SU-DHL-6 (cell line): ENCODE results near the gene NQO2.

Source experiments
- H2AFZ ChIP-seq: fragments of 200-600 bp; sonication (generic); 2 replicates; pipeline ENCODE4 v1.6.1; 2014; ENCODE audit warnings: low read depth, mild to moderate bottlenecking, moderate library complexity, mixed read lengths, antibody characterized with exemption, low read length; ENCODE audit not compliant: severe bottlenecking
- H3F3A ChIP-seq: fragments of 200-600 bp; shearing (Covaris generic); 2 replicates; pipeline ENCODE4 v1.6.0; 2016; ENCODE audit warnings: antibody characterized with exemption, mild to moderate bottlenecking; ENCODE audit not compliant: insufficient read depth
- H3K27ac ChIP-seq: fragments of 200-600 bp; sonication (generic); 2 replicates; pipeline ENCODE4 v1.5.1; 2016; ENCODE audit warnings: low read depth, mild to moderate bottlenecking, low read length, moderate library complexity, mixed read lengths
- H3K27me3 ChIP-seq: fragments of 200-600 bp; sonication (generic), shearing (Covaris generic); 2 replicates; pipeline ENCODE4 v1.6.0; 2014; ENCODE audit warnings: mild to moderate bottlenecking, low read length
- H3K36me3 ChIP-seq: fragments of 200-600 bp; sonication (generic); 2 replicates; pipeline ENCODE4 v1.6.1; 2014; ENCODE audit warnings: mild to moderate bottlenecking, low read length, mixed read lengths
- H3K4me2 ChIP-seq: fragments of 300-600, 200-600 bp; shearing (Covaris generic), sonication (generic); 2 replicates; pipeline ENCODE4 v1.6.0; 2014; ENCODE audit warnings: low read length, low read depth, mild to moderate bottlenecking; ENCODE audit not compliant: poor library complexity, severe bottlenecking
- H3K4me3 ChIP-seq: fragments of 200-600 bp; sonication (generic); 2 replicates; pipeline ENCODE4 v1.5.1; 2014; ENCODE audit warnings: antibody characterized with exemption, low read length, mild to moderate bottlenecking, mixed read lengths; ENCODE audit not compliant: insufficient read depth, poor library complexity, severe bottlenecking
- H3K79me2 ChIP-seq: fragments of 200-600 bp; sonication (generic); 2 replicates; pipeline ENCODE4 v1.6.1; 2014; ENCODE audit warnings: mild to moderate bottlenecking, low read length, moderate library complexity; ENCODE audit not compliant: insufficient read depth
- H3K9ac ChIP-seq: fragments of 200-600 bp; sonication (generic); 2 replicates; pipeline ENCODE4 v1.7.0; 2014; ENCODE audit warnings: mild to moderate bottlenecking, low read length
- H3K9me2 ChIP-seq: fragments of 200-600 bp; sonication (generic); replicated peaks from 2 replicates; pipeline ENCODE4 v1.6.1; 2014; ENCODE audit warnings: low read length; ENCODE audit not compliant: insufficient read depth
- H3K9me3 ChIP-seq: fragments of 200-600 bp; sonication (generic); 2 replicates; pipeline ENCODE4 v1.6.1; 2014; ENCODE audit warnings: low read length, mixed read lengths; ENCODE audit not compliant: insufficient read depth
- H4K20me1 ChIP-seq: fragments of 200-600 bp; sonication (generic); 2 replicates; pipeline ENCODE4 v1.6.1; 2014; ENCODE audit warnings: low read depth, mild to moderate bottlenecking, antibody characterized with exemption, low read length, moderate library complexity, mixed read lengths
- EZH2phosphoT487 ChIP-seq: fragments of 200-600 bp; sonication (generic), shearing (Covaris generic); conservative IDR thresholded peaks from 2 replicates; pipeline ENCODE4 v1.6.1; 2018; ENCODE audit warnings: mild to moderate bottlenecking, antibody characterized with exemption, low read length, moderate library complexity, mixed read lengths
- TF ChIP-seq, protein P1 (sequence below): fragments of 200-600 bp; sonication (generic); IDR thresholded peaks from one replicate; pipeline ENCODE4 v1.5.1; 2017; ENCODE audit warnings: antibody characterized with exemption, mild to moderate bottlenecking, low read length, moderate library complexity; ENCODE audit not compliant: insufficient read depth, poor library complexity, severe bottlenecking

The NQO2 gene

DNA sequence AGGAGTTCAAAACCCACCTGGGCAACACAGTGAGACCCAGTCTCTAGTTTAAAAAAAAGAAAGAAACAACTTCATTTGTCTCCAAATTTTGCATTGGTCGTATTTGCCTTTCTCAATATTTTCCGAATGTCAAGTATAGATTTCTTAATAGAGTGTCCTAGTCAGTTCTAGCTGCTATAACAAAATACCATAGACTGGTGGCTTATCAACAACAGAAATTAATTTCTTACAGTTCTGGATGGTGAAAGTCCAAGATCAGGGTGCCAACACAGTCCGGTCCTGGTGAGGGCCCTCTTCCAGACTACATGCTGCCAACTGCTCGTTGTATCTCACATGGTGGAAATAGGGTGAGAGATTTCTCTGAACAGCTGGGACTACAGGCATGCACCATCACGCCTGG is 34.0 kb downstream of the NQO2 start:
- no peaks in the 10 kb centered on the region for H3K9me2 ChIP-seq
- no peak overlapping the region for H3K4me3 ChIP-seq
- H3K27me3 ChIP-seq, result no peaks in the 10 kb centered on the region
- TF ChIP-seq, protein P1, sequence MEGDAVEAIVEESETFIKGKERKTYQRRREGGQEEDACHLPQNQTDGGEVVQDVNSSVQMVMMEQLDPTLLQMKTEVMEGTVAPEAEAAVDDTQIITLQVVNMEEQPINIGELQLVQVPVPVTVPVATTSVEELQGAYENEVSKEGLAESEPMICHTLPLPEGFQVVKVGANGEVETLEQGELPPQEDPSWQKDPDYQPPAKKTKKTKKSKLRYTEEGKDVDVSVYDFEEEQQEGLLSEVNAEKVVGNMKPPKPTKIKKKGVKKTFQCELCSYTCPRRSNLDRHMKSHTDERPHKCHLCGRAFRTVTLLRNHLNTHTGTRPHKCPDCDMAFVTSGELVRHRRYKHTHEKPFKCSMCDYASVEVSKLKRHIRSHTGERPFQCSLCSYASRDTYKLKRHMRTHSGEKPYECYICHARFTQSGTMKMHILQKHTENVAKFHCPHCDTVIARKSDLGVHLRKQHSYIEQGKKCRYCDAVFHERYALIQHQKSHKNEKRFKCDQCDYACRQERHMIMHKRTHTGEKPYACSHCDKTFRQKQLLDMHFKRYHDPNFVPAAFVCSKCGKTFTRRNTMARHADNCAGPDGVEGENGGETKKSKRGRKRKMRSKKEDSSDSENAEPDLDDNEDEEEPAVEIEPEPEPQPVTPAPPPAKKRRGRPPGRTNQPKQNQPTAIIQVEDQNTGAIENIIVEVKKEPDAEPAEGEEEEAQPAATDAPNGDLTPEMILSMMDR, result no peak
- no peak for TF ChIP-seq EZH2phosphoT487
- H3K9ac ChIP-seq, result no peak overlapping the region
- H4K20me1 ChIP-seq, result no peaks in the 10 kb centered on the region
- H3K36me3 ChIP-seq, result no peaks in the 10 kb centered on the region
- H2AFZ ChIP-seq, result no peak overlapping the region
- no peak overlapping the region for H3K27ac ChIP-seq
- no peaks in the 10 kb centered on the region for H3K79me2 ChIP-seq
- peaks cover 10% of the 10 kb centered on the region for H3F3A ChIP-seq
- no peaks in the 10 kb centered on the region for H3K9me3 ChIP-seq
- H3K4me2 ChIP-seq, result no peak overlapping the region

DNA sequence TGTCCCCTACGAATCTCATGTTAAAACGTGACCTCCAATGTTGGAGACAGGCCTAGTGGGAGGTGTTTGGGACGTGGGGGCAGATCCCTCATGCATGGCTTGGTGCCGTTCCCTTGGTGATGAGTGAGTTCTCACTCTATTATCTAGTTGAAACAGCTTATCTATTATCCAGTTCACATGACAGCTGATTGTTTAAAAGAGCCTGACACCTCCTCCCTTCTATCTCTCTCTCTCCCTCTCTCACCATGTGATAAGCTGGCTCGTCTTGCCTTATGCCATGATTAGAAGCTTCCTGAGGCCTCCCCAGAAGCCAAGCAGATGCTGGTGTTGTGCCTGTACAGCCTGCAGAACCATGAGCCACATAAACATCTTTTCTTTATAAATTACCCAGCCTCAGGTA is 35.7 kb downstream of the NQO2 start:
- TF ChIP-seq, protein P1, result no peak
- no peak for TF ChIP-seq EZH2phosphoT487
- Histone ChIP-seq H3K9ac (no peak overlapping the region), H3K27me3 (no peaks in the 10 kb centered on the region), H4K20me1 (no peaks in the 10 kb centered on the region), H3K4me2 (no peak overlapping the region), H2AFZ (no peak overlapping the region), H3F3A (peaks cover 5% of the 10 kb centered on the region; the same call in 1 of the 2 replicates), H3K79me2 (no peaks in the 10 kb centered on the region), H3K27ac (no peak overlapping the region), H3K9me3 (no peaks in the 10 kb centered on the region), H3K4me3 (no peak overlapping the region), H3K9me2 (no peaks in the 10 kb centered on the region), H3K36me3 (no peaks in the 10 kb centered on the region)

DNA sequence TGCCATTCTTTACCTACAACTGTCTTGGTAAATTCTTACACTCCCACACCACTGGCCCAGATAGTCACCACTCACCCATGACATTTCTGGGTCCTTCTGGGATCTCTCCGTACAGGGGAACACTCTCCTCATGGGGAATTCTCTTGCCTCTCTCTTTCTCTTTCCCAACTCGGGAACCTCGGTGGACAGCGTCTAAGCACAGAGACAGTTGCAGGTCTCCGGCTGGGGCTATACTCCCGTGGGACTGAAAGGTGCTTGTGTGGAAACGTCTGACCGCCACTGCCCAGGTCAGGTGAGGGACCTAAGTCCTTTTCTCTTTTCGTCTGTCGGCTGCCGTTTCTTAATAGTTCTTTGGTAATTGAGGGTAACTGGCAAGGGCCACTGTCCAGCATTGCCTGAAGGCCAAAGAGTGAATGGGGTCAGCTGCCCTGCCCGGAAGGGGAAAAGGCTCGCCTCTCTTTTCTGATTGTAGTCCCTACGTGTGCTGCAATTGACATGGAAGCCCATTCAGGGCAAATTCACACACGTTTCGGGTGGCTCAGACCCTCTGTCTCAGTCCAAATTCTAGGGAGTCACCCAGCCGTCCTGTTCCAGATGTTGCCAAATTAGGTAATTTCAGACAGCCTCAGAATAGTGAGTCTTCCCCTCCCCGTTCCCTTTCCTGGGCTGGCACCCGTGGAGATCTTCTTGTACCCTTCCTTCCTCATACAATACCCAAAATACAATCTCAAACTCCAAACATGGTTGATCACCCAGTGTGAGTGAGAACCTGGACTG is 37.4 kb downstream of the NQO2 start:
- Histone ChIP-seq H3K27ac (no peak overlapping the region), H3F3A (no peaks in the 10 kb centered on the region), H3K9me2 (no peaks in the 10 kb centered on the region), H3K4me3 (no peak overlapping the region), H2AFZ (no peak overlapping the region), H3K27me3 (no peaks in the 10 kb centered on the region), H3K79me2 (no peaks in the 10 kb centered on the region), H3K4me2 (no peak overlapping the region), H3K9me3 (no peaks in the 10 kb centered on the region), H3K36me3 (no peaks in the 10 kb centered on the region), H3K9ac (no peak overlapping the region), H4K20me1 (no peaks in the 10 kb centered on the region)
- TF ChIP-seq, protein P1, result no peak
- no peak for TF ChIP-seq EZH2phosphoT487
